Erythroblast (primary cell): Measurements from ENCODE around the gene CCN2.

Experiments used
- GATA1 ChIP-seq: IDR thresholded peaks from 2 replicates; pipeline ENCODE4 v1.6.1; 2011; ENCODE audit warnings: low read depth, mild to moderate bottlenecking, control low read depth, low read length, moderate library complexity
- POLR2A ChIP-seq: IDR thresholded peaks from 2 replicates; pipeline ENCODE4 v1.6.1; 2011; ENCODE audit warnings: mild to moderate bottlenecking, low read length

DNA sequence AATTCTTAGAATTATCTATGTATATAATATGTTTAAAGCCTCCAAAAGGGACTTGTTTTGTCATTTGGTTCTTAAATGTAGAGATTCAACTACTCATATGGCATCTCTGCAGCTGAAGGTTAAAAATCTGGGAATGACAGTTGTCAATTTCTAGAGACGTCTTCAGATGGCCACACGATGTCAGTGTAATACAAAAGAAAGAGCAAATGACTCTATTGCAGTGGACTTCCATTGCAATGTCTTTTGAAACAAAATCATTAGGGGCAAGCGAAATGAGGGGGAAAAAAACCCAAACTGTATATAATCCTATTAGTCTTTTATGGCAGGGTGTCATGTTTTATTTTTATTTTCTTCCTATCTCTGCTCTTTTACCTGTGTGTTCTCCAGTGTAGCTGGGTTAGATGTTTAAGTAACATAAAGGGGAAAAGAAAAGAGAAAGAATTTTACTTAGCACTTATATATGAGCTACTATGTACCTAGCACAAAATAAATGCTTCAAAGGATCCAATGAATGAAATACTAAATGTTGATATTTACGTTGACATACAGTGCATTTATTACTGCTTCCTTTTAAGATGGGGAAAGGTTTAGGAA lies 26.2 kb downstream of the CCN2 start:
- no peak for TF ChIP-seq POLR2A
- no peak for TF ChIP-seq GATA1
